OCI-LY7 (cell line): ENCODE measurements around the gene DAND5.

Experiments used
- EZH2phosphoT487 ChIP-seq: fragments of 200-600 bp; sonication (generic); IDR thresholded peaks from 2 replicates; pipeline ENCODE4 v1.6.1; 2018; ENCODE audit warnings: low read depth, borderline replicate concordance, mild to moderate bottlenecking, mixed run types, antibody characterized with exemption, low read length, moderate library complexity, mixed read lengths
- TF ChIP-seq, protein P1 (sequence below): fragments of 200-600 bp; sonication (generic); conservative IDR thresholded peaks from 2 replicates; pipeline ENCODE4 v1.5.1; 2014; ENCODE audit warnings: mild to moderate bottlenecking, antibody characterized with exemption, low read length, moderate library complexity, mixed read lengths

DNA sequence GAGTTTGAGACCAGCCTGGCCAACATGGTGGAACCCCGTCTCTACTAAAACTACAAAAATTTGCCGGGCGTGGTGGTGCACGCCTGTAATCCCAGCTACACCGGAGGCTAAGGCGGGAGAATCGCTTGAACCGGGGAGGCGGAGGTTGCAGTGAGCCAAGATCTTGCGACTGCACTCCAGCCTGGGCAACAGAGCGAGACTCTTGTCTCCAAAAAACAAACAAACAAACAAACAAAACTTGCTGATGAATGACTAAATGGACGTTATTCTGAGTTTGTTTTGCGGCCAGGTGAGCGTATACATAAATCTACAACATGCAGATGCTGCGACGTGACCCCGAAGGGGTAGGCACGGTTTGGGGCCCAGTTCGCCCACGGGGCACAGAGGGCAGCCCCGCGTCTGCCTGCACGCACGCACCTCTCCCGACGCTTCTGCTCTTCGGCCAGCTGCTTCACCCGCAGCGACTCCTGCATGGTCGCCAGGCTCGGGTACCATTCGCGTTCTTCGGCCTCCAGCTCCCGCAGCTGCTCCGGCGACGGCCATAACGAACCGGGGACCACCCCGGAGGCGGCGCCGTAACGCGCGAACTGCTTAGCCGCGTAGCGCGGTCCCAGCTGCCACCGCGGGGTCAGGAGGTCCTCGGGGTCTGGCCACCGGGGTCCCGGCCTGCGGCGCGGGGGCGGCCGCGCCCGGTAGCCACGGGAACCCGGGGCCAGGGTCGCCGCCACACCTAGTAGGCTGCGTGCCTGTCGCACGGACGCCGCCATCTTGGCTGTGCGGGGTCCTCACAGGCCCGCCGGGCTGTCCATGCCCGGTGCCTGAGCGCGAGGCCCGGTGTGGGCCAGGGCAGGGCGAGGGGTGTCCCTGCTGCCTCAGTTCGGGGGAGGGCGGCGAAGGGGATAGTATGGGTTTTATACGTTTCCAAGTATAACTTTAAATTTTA, 12.7 kb upstream of the DAND5 start, which contains the start of gene GADD45GIP1:
- TF ChIP-seq, protein P1, sequence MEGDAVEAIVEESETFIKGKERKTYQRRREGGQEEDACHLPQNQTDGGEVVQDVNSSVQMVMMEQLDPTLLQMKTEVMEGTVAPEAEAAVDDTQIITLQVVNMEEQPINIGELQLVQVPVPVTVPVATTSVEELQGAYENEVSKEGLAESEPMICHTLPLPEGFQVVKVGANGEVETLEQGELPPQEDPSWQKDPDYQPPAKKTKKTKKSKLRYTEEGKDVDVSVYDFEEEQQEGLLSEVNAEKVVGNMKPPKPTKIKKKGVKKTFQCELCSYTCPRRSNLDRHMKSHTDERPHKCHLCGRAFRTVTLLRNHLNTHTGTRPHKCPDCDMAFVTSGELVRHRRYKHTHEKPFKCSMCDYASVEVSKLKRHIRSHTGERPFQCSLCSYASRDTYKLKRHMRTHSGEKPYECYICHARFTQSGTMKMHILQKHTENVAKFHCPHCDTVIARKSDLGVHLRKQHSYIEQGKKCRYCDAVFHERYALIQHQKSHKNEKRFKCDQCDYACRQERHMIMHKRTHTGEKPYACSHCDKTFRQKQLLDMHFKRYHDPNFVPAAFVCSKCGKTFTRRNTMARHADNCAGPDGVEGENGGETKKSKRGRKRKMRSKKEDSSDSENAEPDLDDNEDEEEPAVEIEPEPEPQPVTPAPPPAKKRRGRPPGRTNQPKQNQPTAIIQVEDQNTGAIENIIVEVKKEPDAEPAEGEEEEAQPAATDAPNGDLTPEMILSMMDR, result no peak
- no peak for TF ChIP-seq EZH2phosphoT487
